ENCODE measurements around the gene TTLL8.

The TTLL8 gene

DNA sequence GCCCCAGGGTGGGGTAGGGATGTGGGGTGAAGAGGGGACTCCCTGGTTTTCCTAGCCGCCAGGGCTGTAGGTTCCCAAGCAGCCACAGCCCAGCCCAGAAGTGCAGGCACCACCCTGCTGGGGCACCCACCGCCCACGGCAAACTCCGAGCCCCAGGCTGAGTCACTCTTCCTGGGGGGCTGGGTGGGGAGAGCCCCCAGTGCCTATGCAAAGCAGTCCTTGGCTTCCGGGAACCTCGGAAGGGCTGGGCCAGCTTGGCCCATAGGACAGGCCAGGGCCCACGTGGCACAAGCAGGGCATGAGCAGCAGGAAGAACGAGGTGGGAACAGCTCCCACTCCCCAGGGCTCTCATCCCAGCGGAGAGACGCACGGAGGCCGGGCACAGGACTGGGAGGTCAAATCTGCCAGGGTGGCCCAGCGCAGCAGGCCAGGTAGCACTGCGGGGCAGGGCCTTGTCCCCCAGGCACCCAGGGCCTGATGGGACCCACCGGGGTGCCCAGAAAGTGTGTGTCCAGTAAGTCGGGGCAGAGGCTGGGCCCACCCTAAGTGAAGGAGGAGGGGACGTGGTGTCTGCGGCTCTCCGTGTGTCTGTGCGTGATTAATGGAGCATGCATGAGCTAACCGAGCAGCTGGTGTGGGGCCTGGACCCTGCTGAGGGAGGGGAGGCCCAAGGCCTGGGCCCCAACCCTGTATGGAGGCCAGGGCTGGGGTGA lies 41.0 kb downstream of the TTLL8 start:
- DNase-seq: peak; percentile 55

DNA sequence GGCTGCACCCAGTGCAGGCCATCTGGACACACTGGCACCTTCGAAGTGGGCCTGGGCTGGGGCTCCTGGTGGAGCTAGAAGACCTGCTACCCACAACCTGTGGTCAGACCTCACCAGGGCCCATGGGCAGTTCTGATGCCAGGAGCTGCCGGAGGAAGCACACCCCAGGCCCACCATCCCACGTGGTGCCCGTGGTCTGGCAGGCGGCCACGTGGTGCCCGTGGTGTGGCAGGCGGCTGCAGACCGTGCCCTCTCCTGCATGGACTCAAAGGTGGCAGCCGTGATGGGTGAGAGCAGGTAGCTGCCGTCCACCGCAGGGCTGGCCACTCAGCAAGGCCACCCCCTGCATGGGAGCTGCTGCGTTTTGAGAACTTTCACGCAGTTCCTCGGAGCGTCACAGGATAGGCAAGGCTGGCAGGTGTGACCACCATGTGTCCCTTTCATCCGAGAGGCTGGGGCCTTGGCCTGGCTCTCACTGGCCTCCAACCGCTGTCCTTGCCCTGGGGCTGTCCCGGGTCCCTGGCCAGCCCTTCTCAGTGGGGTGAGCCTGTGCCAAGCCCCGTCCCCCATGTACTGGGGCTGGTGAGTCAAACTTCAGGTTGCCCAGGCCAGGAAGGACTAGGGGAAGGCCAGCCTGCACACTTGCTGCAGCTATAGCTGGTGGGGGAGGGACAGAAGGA lies 41.6 kb downstream of the TTLL8 start:
- DNase-seq: no peak

DNA sequence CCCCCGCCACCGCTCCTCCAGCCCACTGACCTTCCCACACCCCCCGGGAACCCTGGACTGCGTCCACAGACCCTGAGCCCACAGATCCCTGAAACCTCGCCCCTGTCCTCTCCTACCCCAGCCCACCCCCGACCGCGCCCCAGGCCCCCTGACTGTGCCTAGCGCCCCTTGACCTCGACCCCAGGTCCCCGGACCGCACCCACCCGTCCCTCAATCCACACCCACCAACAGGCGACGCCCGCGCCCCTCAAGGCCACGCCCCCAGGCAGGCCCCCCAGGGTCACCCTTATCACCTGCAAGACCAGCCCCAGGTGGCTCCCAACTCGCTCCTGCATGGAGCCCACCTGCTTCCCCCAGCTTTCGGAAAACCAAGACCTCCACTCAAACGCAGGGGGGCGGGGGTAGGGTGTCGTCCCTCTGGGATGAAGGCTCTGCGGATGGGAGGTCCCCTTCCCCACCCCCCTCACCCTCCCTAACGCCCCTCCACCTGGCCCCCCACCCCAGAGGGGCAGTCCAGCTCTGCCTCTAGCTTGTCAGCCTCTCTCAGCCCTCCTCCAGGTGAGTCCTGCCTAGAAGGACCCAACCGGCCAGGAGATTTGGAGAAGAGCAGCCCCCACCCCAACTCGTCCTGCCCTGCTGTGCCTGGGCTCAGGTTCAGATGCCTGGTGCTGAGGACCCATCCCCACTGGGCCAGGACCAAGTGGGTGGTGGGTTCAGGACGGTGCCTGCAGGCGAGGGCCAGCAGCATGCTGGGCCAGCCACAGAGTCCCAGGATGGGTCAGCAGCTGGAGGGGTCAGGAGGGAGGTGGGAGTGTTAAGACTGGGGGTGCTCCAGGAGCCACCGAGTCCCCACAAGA lies 42.4 kb downstream of the TTLL8 start:
- no peak for DNase-seq

DNA sequence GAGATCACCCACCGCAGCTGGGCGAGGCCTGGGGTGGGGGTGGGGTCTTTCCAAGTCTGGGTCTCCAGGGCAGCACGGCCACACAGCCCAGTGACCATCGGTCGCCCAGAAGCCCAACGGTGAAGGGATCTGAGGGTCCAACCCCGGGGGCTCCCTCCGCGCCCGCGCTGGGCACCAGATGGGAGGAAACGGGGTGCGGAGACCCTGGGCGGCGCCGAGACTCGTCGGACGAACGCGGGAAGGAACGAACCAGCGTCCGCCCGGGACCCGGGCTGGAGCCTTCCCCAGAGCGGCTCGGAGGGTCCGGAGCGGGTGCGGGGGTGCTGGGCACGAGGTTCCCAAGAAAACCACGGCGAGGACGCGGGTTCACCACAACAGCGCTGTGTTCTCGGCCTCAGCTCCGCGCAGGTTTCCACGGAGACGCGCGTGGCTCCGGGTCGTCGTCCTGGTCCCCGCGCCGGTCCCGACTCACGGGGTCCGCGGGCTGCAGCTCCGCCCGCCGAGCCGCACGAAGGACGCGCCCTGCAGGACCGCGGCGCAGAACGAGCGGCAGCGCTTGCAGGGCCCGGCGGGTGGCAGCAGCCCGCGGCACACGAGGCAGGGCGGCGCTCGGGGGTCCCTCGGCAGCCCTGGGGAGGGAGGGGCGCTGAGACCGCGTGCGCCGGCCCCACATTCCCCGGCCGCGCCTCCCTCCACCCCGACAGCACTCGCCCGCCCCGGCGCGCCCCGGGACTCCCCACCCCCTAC lies 43.3 kb downstream of the TTLL8 start:
- DNase-seq: no peak

DNA sequence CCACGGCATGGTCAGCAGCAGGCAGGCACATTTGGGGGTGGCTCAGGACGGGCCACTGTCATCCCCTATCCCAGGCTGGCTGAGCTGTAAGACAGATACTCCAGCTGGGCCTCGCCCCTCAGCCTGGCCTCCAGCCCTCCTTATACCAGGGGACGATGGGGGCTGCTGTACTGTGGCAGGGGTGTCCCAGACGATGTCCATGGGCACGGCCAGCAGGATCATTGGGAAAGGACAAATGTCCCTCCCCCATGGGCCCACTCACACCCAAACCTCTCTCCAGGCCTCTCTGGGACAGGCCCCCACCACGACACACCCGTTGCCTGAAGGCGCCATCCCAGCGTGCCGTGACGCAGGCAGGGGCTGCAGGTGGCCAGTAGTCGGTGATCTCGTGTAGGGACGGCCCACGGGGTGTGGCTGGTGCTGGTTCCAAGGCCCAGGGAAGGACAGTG lies 44.0 kb downstream of the TTLL8 start:
- no peak for DNase-seq

DNA sequence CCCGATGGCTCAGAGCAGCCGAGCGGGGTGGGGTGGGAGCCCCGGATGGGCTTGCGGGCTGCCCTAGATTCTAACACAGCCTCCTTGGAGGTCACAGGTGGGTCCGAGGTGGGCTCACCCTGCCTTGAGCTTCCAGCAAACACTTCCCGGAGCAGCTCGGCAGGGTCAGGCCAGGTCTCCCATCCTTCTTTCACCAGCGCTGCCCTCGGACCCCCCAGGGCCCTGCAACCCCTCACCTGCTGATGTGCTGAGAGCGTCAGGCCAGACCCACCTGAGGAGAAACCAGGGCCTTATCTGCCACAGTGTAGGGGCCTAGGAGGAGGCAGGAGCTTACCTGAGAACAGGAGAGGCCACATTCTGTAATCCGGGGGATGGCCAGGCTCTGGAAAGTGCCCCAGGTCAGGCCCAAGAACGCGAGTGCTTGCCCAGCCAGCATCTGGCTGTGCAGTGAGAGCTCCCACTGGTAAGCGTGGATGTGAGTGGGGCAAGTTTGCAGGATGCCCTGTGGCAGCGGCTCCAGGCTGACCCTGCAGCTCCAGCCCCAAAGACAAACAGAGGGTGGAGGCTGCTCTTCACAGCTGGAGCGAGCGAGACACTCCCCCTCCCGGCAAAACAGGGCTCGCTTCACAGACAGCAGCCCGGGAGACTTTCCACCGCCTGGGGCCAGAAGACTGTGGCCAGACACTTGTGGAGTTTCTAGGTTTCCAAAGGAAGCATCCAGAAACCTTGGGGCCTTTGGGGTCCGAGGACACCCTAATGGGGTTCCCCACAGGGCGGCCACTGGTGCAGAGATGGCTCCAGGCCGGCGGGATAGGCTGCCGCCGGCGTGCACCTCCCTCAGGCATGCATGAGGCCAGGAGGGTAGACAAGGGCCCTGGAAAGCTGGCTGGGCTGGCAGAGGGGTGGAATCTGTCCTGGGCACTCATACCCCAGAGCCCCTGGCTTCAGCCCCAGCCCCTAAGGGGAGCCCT lies 45.6 kb downstream of the TTLL8 start, which contains the start of gene IL17REL:
IL17REL (minus strand) TSS at position 555 of the 971 bp plus-strand sequence; CDS start at position 436, 119 bp downstream.
- DNase-seq: no peak

DNA sequence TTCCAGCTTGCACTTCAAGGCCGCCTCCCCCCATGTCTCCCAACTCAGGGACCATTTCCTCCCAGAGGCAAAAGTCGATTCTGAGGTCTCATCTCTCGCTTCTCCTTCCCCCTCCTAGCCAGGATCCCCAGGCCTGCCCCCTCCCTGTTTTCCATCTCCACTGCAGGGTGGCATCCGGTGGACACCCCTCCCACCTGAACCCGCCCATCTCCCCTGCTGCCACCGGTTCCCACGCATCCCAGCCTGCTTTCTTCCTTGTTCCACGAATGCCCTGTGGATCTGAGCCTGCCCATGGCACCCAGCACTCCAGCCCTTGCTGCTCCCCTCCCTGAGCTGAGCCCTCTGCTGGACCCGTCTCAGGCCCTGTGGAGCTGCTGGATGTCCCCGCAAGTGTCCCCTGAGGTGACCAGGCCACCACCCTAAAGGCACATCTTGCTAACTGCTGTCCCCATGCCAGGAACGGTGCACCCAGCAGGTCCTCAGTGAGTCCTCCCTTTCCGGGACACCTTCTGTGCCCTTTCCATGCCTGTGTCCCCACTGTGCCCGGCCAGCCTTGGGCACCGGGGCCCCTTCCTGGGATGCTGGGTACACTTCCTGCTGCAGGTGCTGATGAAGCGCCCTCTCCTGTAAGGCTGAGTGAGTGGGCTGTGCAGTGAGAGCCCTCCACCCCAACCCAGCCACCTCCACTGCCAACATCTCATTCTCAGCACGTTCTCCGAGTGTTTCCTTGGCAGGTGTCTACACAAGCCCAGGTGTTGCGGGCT lies 46.5 kb downstream of the TTLL8 start:
- DNase-seq: no peak

DNA sequence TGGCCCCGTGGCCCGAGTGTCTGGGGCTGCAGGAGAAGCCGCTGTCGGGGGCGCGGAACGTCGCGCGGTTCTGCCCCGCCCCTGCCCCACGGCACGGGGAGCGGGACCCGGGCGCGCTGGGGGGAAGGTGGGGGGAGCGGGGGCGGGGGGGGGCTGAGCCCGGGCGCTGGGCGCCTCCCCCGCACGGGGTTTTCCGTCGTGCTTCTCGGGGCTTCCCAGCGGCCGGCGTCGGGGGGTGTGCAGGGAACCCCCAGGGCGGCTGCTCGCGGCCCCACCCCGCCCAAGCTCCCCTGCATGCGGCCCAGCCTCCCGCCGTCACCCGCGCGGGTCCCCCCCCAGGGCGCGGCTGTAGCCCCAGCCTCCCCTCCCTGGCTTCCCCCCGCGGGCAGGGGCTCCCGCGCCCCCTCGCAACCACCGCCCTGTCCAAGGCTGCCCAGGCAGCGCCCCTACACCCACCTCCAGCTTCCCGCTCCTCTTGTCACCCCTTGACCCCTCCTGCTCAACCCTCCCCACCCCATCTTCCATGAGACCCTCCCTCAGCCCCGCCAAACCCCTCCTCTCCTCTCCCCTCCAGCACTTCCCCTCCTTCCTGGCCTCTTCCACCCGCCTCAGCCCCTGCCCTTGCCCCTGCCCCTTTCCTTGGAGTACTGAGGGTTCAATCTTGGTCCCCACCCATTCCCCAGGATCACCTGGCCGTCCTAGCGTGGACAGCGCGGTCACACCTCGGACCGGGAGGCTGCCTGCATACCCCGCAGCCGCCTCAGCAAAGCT lies 47.2 kb downstream of the TTLL8 start:
- DNase-seq: peak; percentile 73

DNA sequence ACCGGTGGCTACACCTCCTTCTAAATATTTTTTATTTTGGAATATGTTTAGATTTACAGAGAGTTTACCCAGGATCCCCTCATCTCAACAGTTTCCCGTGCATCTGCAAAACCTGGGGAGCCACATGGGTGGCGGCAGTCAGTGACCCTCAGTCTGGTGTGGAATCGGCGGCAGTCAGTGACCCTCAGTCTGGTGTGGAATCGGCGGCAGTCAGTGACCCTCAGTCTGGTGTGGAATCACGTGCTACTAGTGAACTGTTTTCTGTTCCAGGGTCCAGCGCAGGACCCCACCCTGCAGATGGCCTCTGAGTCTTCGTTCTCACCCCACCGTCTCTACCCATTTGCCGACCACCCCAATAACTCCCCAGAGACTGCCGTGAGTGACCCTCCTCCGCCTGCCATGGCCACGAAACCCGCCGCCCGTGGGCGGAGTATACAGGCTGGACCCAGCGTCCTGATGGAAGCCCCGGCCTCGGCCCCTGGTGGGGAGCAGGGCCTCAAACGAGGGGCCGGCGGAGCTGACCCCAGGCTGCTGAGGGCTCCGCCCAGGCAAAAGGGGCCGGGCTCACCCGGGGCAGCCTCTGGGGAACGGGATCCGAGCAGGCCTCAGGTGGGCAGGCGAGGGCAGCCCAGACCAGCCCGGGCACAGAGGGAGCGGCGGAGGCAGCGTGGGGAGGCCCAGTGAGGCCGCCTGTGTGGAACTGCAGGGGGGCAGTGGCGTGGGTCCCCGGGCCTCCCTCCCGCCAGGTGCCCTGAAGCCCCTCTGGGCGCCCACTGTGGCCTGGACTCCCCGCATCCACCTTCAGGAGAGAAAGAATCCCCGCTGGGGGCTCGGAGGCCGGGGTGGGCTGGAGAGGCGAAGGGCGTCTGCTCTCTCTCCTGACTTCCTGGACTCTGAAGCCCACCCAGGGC lies 48.1 kb downstream of the TTLL8 start:
- no peak for DNase-seq

DNA sequence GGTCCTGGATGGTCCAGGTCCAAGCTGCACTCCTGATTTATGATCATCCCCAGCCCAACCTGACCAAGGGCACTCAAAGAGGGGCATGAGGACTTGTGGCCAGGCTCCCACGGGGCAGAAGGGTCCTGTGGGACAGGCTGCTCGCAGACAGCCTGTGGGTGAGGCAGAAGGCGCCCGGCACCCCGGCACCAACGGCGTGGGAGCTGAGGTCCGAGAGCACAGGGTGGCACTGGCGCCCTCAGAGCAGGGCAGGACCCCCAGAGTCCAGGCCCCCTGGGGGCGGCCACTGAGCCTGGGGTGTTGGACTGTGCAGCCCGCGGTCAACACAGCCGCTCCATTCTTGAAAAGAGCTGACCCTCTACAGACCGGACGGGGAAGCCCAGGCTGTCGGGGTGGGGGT lies 48.8 kb downstream of the TTLL8 start:
- no peak for DNase-seq

DNA sequence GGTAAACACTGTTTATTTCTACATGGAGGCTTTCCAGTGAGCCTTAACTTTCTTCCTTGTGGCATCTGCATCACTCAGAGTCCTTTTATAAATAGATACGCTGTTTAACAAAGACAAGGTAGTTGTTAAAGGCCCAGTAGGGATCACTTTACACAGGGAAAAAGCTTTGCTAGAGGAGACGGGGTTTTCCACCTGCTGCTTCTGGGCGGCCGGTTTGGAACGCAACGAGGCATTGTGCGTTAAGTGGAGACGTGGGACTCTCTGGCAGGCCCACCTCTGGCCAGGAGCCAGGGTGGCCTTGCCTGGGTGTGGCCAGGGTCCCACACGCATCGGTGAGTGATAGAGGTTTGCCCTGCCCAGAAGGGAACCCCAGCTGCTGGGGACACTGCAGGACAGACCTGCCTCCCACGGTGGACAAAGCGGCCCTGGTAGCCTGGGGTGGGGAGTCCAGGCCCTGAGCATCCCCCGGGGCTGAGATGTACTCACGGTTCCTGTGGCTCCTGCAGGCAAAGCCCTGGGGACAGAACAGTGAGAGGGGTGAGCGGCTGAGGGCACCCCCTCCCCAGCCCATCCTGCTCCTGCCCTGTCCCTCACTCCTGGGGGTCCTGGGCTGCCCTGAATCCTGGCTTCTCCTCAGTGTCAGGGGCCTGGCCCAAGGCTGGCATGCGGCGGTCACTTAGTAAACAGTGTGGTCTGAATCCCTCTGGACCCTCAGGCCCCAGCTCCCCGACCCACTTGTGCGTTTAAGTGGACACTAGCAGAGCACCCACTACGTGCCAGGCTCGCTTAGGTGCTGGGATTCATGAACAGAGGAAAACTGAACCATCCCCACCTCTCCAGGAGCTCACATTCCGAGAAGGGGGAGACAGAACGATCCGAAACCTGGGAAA lies 49.7 kb downstream of the TTLL8 start:
- no peak for DNase-seq

DNA sequence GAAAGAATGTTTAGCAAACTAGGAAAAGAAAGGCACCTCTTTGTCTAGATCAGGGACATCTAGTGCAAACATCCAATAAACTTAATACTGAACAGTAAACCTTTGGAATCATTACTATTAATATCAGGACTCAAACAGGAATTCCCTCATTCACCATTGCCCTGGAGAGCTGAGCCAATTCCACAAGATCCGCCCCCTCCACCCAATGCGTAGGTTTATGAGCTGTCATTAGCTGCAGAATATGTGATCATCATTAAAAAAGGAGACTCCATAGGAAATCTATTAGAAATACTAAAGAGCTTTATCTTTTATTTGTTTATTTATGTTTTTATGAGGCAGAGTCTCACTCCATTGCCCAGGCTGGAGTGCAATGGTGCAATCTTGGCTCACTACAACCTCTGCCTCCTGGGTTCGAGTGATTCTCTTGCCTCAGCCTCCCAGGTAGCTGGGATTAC lies 51.0 kb downstream of the TTLL8 start:
- no peak for DNase-seq

DNA sequence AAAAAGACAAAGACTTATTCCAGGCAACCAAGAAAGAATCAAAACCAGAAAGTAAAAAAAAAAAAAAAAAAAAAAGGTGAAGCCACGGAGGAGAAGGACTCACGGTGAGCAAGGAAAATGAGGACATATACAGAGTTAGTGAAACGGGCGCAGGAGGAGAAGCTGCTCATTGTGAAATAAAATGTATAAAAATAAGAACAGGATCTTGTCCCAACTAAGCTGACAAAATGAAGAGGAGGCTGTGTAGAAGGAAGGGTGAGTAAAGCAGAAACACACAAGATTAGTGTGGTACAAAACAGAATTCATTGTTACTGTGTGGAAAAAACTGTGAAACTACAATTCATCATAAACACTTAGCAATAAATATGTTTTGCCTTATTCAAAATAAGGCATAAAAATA lies 53.2 kb downstream of the TTLL8 start:
- DNase-seq: no peak

DNA sequence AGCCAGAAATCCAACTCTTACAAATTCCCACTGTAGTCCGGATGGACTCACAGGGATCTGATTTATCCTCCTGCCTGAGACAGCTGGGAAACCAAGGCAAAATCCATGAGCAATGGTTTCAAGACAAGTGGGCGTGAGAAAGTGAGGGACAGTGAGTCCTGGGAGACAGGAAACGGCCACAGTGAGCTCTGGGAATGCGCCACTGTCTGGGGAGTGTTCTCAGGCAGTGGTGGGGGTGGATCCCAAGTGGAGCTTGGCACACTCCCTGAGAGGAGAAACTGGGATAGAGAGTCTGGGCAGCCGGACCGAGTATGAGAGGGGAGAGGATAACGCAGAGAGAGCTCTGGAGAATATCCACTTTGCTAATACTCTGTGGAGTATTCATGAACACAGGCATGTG lies 55.3 kb downstream of the TTLL8 start:
- no peak for DNase-seq

DNA sequence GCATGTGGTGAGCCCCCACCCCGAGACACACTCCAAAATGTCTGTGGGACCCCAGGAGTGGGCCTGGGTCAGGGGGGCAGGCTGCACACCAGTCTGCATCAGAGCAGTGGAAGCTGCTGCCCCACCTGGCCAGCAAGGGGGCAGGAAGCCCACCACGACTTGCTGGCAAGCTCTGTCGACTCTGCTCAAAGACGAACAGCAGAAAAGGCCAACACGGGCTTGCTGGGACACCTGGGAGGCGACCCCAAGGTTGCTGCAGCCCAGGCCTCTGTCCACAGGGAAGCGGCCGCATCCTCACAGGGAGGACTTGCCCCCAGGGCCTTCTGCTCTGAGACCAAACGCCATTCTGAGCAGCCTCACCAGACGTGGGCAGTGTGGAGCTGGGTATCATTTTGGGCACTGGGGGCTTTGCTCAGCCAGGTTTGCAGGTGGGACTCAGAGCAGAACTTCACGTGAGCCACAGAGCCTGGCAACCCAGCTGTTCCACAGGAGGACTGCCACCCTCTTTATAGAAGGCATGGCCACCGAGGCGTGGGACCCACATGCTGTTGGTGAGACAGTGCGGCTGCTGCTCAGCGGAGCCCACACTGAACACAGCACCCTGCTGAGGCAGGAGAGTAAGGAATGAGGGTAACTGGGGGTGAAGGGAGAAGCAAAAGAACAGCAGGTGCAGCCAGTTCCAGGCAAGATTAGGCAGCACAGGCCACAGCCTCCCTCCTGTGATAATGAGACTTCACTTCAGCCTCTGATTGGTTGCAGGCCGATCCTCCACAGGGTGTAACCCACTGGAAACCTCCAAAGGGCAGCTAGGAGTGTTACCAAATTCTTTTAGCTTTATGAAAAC lies 56.5 kb downstream of the TTLL8 start:
- no peak for DNase-seq

DNA sequence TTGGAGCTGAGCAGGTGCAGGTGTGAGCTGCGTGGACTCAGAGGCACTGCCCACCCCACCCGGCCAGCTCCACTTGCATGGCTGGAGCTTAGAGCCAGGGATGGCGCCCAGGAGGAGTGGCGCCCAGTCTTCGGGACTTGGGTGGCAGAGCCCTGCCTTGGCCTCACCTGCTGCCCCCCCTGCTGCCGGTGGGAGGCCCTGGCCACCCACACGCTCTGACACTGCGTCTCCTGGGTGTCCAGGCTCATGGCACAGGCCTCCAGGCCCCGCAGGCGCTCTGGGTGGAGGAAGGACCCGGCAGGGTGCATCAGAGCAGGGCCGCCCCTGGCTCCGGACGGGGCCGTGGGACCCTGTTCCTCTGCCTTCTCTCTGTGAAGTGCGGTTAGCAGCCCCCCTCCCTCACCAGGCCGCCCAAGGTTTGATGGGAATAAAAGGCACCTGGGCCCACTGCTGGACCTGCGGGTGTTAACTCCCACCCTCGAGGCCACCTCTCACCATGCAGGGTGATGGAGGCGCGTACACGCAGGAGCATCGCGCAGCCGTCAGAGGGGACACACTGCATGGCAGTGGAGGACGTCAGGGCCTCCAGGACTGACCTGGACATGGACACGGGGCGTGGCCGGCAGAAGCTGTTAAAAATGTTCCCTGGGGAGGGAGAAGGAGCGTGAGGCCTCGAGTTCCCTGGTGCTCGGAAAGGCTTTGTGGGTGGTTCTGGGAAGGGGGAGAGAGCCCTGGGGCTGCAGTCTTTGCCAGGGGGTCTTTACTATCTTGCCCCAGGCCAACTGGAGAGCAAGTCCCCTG lies 57.3 kb downstream of the TTLL8 start:
- DNase-seq: no peak
